WTC11 (cell line): ENCODE data around the gene OAS1. TPM values are rescaled to one million over a fixed set of nuclear protein-coding genes. Genes with fewer than 3 reads are reported as not detected.

Experiments
- ATAC-seq: fragments of 200-7000 bp; cut with Tn5 transposase; 2 replicates; pipeline ENCODE4 v1.10.0; 2021; ENCODE audit warnings: mild to moderate bottlenecking, moderate library complexity
- CTCF ChIA-PET: fragments of 300-600 bp; sonication (Branson Sonifier 250); formaldehyde crosslinking; loops from one replicate; lab custom pipeline; 2021; ENCODE audit warnings: antibody characterized with exemption; lab: Charles Lee
- POLR2A ChIA-PET: fragments of 350-600 bp; sonication (Branson Sonifier 250); formaldehyde crosslinking; loops from one replicate; lab custom pipeline; 2021; ENCODE audit warnings: antibody characterized with exemption; lab: Charles Lee
- DNase-seq: peaks from one replicate; pipeline ENCODE4 v3.0.0; 2021; ENCODE audit warnings: low spot score
- H3K27ac Mint-ChIP-seq: 2 replicates; pipeline ENCODE4 v1.8.0; 2021; ENCODE audit warnings: mixed read lengths
- H3K27me3 Mint-ChIP-seq: 2 replicates; pipeline ENCODE4 v1.8.0; 2021; ENCODE audit warnings: low read depth, mild to moderate bottlenecking, moderate library complexity, mixed read lengths
- H3K36me3 Mint-ChIP-seq: 2 replicates; pipeline ENCODE4 v1.8.0; 2021; ENCODE audit warnings: mixed read lengths
- H3K4me1 Mint-ChIP-seq: 2 replicates; pipeline ENCODE4 v1.8.0; 2022; ENCODE audit warnings: mixed read lengths
- H3K4me3 Mint-ChIP-seq: 2 replicates; pipeline ENCODE4 v1.8.0; 2021; ENCODE audit warnings: mild to moderate bottlenecking, moderate library complexity, mixed read lengths
- H3K9me3 Mint-ChIP-seq: 2 replicates; pipeline ENCODE4 v1.8.0; 2021; ENCODE audit warnings: mixed read lengths
- CREB1 ChIP-seq: sonication (generic); formaldehyde crosslinking; IDR thresholded peaks from 2 replicates; pipeline ENCODE4 v1.8.0; 2023; ENCODE audit warnings: mild to moderate bottlenecking, missing genetic modification reagents
- ELF4 ChIP-seq: sonication (generic); formaldehyde crosslinking; IDR thresholded peaks from 2 replicates; pipeline ENCODE4 v1.8.1; 2022; ENCODE audit warnings: low read depth, mild to moderate bottlenecking, moderate library complexity, missing genetic modification reagents
- ETV6 ChIP-seq: sonication (generic); formaldehyde crosslinking; IDR thresholded peaks from 2 replicates; pipeline ENCODE4 v1.8.1; 2022; ENCODE audit warnings: mild to moderate bottlenecking, missing genetic modification reagents
- GABPB1 ChIP-seq: sonication (generic); formaldehyde crosslinking; IDR thresholded peaks from 2 replicates; pipeline ENCODE4 v1.8.1; 2023; ENCODE audit warnings: mild to moderate bottlenecking, missing genetic modification reagents
- JUN ChIP-seq: sonication (generic); formaldehyde crosslinking; IDR thresholded peaks from 2 replicates; pipeline ENCODE4 v1.8.0; 2023; ENCODE audit warnings: mild to moderate bottlenecking, missing genetic modification reagents
- RELA ChIP-seq: sonication (generic); formaldehyde crosslinking; IDR thresholded peaks from 2 replicates; pipeline ENCODE4 v1.8.1; 2022; ENCODE audit warnings: missing genetic modification reagents, mild to moderate bottlenecking, borderline replicate concordance
- SMAD4 ChIP-seq: sonication (generic); formaldehyde crosslinking; IDR thresholded peaks from 2 replicates; pipeline ENCODE4 v1.8.0; 2022; ENCODE audit warnings: mild to moderate bottlenecking, missing genetic modification reagents
- TEAD1 ChIP-seq: sonication (generic); formaldehyde crosslinking; IDR thresholded peaks from 2 replicates; pipeline ENCODE4 v1.8.0; 2022; ENCODE audit warnings: mild to moderate bottlenecking, missing genetic modification reagents
- TEAD4 ChIP-seq: sonication (generic); formaldehyde crosslinking; IDR thresholded peaks from 2 replicates; pipeline ENCODE4 v1.8.0; 2022; ENCODE audit warnings: mild to moderate bottlenecking, missing genetic modification reagents
- ZBTB21 ChIP-seq: sonication (generic); formaldehyde crosslinking; IDR thresholded peaks from 2 replicates; pipeline ENCODE4 v1.8.1; 2023; ENCODE audit warnings: mild to moderate bottlenecking, missing genetic modification reagents, borderline replicate concordance
- ZNF232 ChIP-seq: sonication (generic); formaldehyde crosslinking; IDR thresholded peaks from 2 replicates; pipeline ENCODE4 v1.8.0; 2022; ENCODE audit warnings: mild to moderate bottlenecking, missing genetic modification reagents
- total RNA-seq: library from RNA; stranded (reverse); gene quantifications from 3 replicates; pipeline ENCODE4 v1.2.3, GENCODE V29; 2021
- TF ChIP-seq, protein P1 (sequence below): sonication (generic); formaldehyde crosslinking; IDR thresholded peaks from 2 replicates; pipeline ENCODE4 v1.8.0; 2022; ENCODE audit warnings: mild to moderate bottlenecking, missing genetic modification reagents
- TF ChIP-seq, protein P2 (sequence below): sonication (generic); formaldehyde crosslinking; IDR thresholded peaks from 2 replicates; pipeline ENCODE4 v1.8.0; 2022; ENCODE audit warnings: mild to moderate bottlenecking, missing genetic modification reagents
- TF ChIP-seq, protein P3 (sequence below): sonication (generic); formaldehyde crosslinking; IDR thresholded peaks from 2 replicates; pipeline ENCODE4 v1.8.0; 2022; ENCODE audit warnings: mild to moderate bottlenecking, missing genetic modification reagents
- TF ChIP-seq, protein P4 (sequence below): sonication (generic); formaldehyde crosslinking; IDR thresholded peaks from 2 replicates; pipeline ENCODE4 v1.8.0; 2023; ENCODE audit warnings: missing genetic modification reagents
- TF ChIP-seq, protein P5 (sequence below): sonication (generic); formaldehyde crosslinking; IDR thresholded peaks from 2 replicates; pipeline ENCODE4 v1.8.1; 2023; ENCODE audit warnings: mild to moderate bottlenecking, missing genetic modification reagents, moderate library complexity
- TF ChIP-seq, protein P6 (sequence below): fragments of 250-450 bp; sonication (Bioruptor Pico); IDR thresholded peaks from 2 replicates; pipeline ENCODE4 v1.9.0; 2021; ENCODE audit warnings: mild to moderate bottlenecking
- TF ChIP-seq, protein P7 (sequence below): sonication (generic); formaldehyde crosslinking; IDR thresholded peaks from 2 replicates; pipeline ENCODE4 v1.8.0; 2023; ENCODE audit warnings: missing genetic modification reagents, mild to moderate bottlenecking, borderline replicate concordance

Gene OAS1
- total RNA-seq, 1 experiment from 2014 or later, result 0.24 TPM

DNA sequence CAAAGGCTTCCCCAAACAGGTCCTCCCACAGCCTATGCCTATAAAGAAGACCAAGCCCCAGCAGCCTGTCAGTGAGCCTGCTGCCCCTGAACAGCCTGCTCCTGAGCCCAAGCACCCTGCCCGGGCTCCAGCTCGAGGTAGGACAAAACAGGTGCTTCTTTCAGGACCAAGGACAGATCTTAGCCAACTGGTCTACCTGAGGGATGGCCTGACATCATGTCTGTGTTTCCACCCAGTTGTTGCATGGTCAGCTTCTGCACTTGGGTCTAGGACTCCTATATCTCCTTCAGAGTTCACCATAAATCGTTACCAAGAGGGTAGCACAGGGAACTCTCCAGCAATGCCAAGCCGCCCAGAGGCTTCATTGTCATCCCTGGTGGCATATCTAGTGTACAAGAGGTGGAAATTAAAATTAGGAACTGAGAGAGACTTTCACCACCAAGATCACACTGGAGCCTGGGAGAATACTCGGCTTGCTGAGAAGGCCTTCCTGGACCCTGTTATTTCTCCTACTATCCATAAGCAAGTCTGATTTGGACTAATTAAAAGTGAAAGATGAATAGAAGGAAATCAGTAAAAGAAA is 38.2 kb upstream of the OAS1 start:
- TF ChIP-seq, protein P1, sequence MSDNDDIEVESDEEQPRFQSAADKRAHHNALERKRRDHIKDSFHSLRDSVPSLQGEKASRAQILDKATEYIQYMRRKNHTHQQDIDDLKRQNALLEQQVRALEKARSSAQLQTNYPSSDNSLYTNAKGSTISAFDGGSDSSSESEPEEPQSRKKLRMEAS, result peak; percentile 33; the same call in 1 of the 2 replicates
- TF ChIP-seq, protein P2, sequence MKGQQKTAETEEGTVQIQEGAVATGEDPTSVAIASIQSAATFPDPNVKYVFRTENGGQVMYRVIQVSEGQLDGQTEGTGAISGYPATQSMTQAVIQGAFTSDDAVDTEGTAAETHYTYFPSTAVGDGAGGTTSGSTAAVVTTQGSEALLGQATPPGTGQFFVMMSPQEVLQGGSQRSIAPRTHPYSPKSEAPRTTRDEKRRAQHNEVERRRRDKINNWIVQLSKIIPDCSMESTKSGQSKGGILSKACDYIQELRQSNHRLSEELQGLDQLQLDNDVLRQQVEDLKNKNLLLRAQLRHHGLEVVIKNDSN (CRISPR knock-in tag), result peak; percentile 57; the same call in 1 of the 2 replicates
- 0 out of 2 replicates have a peak, but pooled peaks have one; percentile 35 for TF ChIP-seq SMAD4 (CRISPR knock-in tag)
- TF ChIP-seq ETV6 (CRISPR knock-in tag), result 0 out of 2 replicates have a peak, but pooled peaks have one; percentile 37
- TF ChIP-seq, protein P3, sequence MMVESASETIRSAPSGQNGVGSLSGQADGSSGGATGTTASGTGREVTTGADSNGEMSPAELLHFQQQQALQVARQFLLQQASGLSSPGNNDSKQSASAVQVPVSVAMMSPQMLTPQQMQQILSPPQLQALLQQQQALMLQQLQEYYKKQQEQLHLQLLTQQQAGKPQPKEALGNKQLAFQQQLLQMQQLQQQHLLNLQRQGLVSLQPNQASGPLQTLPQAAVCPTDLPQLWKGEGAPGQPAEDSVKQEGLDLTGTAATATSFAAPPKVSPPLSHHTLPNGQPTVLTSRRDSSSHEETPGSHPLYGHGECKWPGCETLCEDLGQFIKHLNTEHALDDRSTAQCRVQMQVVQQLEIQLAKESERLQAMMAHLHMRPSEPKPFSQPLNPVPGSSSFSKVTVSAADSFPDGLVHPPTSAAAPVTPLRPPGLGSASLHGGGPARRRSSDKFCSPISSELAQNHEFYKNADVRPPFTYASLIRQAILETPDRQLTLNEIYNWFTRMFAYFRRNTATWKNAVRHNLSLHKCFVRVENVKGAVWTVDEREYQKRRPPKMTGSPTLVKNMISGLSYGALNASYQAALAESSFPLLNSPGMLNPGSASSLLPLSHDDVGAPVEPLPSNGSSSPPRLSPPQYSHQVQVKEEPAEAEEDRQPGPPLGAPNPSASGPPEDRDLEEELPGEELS (CRISPR knock-in tag), result no peak
- peak; percentile 51; the same call in 1 of the 2 replicates for TF ChIP-seq TEAD1 (CRISPR knock-in tag)
- TF ChIP-seq CREB1 (CRISPR knock-in tag), result 0 out of 2 replicates have a peak, but pooled peaks have one; percentile 26
- no peak for TF ChIP-seq RELA (CRISPR knock-in tag)
- no peak for TF ChIP-seq ELF4 (CRISPR knock-in tag)
- TF ChIP-seq, protein P4, sequence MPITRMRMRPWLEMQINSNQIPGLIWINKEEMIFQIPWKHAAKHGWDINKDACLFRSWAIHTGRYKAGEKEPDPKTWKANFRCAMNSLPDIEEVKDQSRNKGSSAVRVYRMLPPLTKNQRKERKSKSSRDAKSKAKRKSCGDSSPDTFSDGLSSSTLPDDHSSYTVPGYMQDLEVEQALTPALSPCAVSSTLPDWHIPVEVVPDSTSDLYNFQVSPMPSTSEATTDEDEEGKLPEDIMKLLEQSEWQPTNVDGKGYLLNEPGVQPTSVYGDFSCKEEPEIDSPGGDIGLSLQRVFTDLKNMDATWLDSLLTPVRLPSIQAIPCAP, result 0 out of 2 replicates have a peak, but pooled peaks have one; percentile 31
- TF ChIP-seq, protein P5, sequence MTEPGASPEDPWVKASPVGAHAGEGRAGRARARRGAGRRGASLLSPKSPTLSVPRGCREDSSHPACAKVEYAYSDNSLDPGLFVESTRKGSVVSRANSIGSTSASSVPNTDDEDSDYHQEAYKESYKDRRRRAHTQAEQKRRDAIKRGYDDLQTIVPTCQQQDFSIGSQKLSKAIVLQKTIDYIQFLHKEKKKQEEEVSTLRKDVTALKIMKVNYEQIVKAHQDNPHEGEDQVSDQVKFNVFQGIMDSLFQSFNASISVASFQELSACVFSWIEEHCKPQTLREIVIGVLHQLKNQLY, result no peak
- TF ChIP-seq JUN (CRISPR knock-in tag), result peak; percentile 62; the same call in 1 of the 2 replicates
- TF ChIP-seq, protein P6, sequence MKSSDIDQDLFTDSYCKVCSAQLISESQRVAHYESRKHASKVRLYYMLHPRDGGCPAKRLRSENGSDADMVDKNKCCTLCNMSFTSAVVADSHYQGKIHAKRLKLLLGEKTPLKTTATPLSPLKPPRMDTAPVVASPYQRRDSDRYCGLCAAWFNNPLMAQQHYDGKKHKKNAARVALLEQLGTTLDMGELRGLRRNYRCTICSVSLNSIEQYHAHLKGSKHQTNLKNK (CRISPR knock-in tag), result no peak
- TF ChIP-seq ZNF232 (CRISPR knock-in tag), result 0 out of 2 replicates have a peak, but pooled peaks have one; percentile 40
- 0 out of 2 replicates have a peak, but pooled peaks have one; percentile 30 for TF ChIP-seq ZBTB21 (CRISPR knock-in tag)
- no peak for TF ChIP-seq GABPB1 (CRISPR knock-in tag)
- TF ChIP-seq TEAD4 (CRISPR knock-in tag), result 0 out of 2 replicates have a peak, but pooled peaks have one; percentile 40
- TF ChIP-seq, protein P7, sequence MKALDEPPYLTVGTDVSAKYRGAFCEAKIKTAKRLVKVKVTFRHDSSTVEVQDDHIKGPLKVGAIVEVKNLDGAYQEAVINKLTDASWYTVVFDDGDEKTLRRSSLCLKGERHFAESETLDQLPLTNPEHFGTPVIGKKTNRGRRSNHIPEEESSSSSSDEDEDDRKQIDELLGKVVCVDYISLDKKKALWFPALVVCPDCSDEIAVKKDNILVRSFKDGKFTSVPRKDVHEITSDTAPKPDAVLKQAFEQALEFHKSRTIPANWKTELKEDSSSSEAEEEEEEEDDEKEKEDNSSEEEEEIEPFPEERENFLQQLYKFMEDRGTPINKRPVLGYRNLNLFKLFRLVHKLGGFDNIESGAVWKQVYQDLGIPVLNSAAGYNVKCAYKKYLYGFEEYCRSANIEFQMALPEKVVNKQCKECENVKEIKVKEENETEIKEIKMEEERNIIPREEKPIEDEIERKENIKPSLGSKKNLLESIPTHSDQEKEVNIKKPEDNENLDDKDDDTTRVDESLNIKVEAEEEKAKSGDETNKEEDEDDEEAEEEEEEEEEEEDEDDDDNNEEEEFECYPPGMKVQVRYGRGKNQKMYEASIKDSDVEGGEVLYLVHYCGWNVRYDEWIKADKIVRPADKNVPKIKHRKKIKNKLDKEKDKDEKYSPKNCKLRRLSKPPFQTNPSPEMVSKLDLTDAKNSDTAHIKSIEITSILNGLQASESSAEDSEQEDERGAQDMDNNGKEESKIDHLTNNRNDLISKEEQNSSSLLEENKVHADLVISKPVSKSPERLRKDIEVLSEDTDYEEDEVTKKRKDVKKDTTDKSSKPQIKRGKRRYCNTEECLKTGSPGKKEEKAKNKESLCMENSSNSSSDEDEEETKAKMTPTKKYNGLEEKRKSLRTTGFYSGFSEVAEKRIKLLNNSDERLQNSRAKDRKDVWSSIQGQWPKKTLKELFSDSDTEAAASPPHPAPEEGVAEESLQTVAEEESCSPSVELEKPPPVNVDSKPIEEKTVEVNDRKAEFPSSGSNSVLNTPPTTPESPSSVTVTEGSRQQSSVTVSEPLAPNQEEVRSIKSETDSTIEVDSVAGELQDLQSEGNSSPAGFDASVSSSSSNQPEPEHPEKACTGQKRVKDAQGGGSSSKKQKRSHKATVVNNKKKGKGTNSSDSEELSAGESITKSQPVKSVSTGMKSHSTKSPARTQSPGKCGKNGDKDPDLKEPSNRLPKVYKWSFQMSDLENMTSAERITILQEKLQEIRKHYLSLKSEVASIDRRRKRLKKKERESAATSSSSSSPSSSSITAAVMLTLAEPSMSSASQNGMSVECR, result peak; percentile 67; the same call in 1 of the 2 replicates
- Mint-ChIP-seq H3K9me3 (0 out of 2 replicates have a peak, but pooled peaks cover 2% of the 10 kb centered on the region), H3K4me3 (no peak overlapping the region), H3K27ac (no peak overlapping the region), H3K27me3 (peaks cover 15% of the 10 kb centered on the region), H3K36me3 (no peaks in the 10 kb centered on the region), H3K4me1 (no peaks in the 10 kb centered on the region)
- DNase-seq (peak; percentile 48), ATAC-seq (peak; percentile 83)
- ChIA-PET CTCF (interaction anchor here (0.9 kb wide), 1 partner anchor 45 kb away, joined by 3 read pairs; no protein-coding TSS in a partner anchor), POLR2A (no interaction called here)
